Lower leg skin (tissue), 4 donors: ENCODE measurements around the gene TEAD3. TPM values are rescaled to one million over a fixed set of nuclear protein-coding genes. Genes with fewer than 3 reads are reported as not detected.

Experiments
- DNase-seq, 2 donors: peaks; one replicate each; pipeline ENCODE4 v3.0.0-alpha.2; 2019; ENCODE audit warnings: low spot score in 2 of 2
- H3K4me3 ChIP-seq: fragments of 200-600 bp; sonication (generic); 2 replicates; pipeline ENCODE4 v1.5.1; 2017; ENCODE audit warnings: mild to moderate bottlenecking, low read depth; ENCODE audit not compliant: poor library complexity, severe bottlenecking
- POLR2A ChIP-seq, 2 donors: fragments of 450-650 bp; IDR thresholded peaks; one replicate each; pipeline ENCODE4 v1.6.1; 2016 to 2017; ENCODE audit warnings: antibody characterized with exemption in 2 of 2, mild to moderate bottlenecking in 1 of 2, moderate library complexity in 1 of 2
- WGBS, 2 donors: methylation state at CpG; one replicate each; pipeline ENCODE4 v1.1.5; 2018; 5-methylcytosine and 5-hydroxymethylcytosine counted together
- intact Hi-C: fragments of 100-400 bp; cut with DNase I; formaldehyde crosslinking; loops from one replicate; pipeline ENCODE4 v1.15.0; 2023; ENCODE audit warnings: low total_unique reads
- total RNA-seq, 4 donors: library from RNA; depleted of rRNA; stranded (reverse); fragments of >200 nt; gene quantifications; one replicate each; pipeline ENCODE4 v1.1.0, GENCODE V29; 2016
- TF ChIP-seq, protein P1 (sequence below), 3 donors: fragments of 450-650 bp; IDR thresholded peaks; one replicate each; pipeline ENCODE4 v1.5.1; 2016; ENCODE audit warnings: antibody characterized with exemption in 3 of 3, mild to moderate bottlenecking in 3 of 3, moderate library complexity in 2 of 3

TEAD3 gene
- total RNA-seq, 4 donors from 2014 or later: 51.3 to 73.2 (median 56.8) TPM

DNA sequence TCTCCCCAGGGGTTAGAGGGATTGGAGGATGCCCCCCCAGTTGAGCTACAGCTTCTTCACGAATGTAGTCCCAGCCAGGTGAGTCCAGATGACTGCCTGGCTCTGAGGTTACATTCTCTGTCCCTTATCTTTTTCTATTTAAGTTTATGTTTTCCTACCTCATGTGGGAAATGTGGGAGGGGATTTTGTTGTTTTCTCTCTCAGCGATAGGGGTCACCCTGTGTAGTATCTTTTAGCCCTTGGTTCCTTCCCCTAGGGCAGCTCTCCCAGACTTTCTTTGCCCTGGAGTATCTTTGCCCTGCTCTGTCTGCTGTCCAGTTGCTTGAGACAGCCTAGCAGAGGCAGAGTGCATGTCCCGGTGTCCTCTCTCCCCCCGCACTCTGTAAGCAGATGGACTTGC lies 39.0 kb downstream of the TEAD3 start:
- WGBS, 2 donors: 81 to 89% methylated on average over 4 of the region's 4 CpGs
- intact Hi-C loops: no loop called here

DNA sequence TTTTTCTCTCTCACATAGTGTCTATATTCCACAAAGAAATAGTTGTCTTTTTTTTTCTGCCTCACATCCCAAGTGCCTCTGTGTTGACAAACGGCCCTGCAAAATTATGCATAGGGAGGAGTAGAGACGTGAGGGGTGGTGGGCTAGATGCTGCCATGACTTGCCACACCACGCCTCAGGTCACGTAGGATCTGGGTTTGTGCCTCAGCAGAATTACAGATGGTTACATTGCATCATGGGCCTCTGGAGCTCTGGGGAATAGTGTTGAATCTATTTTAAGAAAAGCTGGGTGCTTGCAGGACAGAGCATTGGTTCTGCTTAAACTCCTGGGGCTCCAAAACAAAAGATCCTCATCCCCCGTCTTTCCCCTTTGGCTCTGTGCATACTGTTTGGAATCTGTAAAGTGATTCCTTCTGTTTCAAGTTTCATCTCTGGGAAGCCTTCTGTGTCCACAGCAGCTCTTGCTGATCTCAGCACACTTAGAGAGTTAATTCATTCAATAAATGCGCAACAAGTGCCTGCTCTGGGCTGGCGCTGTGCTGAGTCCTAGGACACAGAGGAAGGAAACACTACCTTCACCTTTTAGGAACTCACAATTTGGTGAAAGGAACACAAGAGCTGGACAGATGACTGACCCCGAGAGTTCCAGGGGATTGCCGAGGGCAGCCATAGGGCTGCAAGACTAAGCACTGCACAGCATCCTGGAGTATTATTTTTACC lies 42.3 kb downstream of the TEAD3 start:
- no peak overlapping the region for H3K4me3 ChIP-seq
- no peak for DNase-seq
- TF ChIP-seq POLR2A (IDR thresholded peaks at IDR 0.05): no peak
- TF ChIP-seq, protein P1, sequence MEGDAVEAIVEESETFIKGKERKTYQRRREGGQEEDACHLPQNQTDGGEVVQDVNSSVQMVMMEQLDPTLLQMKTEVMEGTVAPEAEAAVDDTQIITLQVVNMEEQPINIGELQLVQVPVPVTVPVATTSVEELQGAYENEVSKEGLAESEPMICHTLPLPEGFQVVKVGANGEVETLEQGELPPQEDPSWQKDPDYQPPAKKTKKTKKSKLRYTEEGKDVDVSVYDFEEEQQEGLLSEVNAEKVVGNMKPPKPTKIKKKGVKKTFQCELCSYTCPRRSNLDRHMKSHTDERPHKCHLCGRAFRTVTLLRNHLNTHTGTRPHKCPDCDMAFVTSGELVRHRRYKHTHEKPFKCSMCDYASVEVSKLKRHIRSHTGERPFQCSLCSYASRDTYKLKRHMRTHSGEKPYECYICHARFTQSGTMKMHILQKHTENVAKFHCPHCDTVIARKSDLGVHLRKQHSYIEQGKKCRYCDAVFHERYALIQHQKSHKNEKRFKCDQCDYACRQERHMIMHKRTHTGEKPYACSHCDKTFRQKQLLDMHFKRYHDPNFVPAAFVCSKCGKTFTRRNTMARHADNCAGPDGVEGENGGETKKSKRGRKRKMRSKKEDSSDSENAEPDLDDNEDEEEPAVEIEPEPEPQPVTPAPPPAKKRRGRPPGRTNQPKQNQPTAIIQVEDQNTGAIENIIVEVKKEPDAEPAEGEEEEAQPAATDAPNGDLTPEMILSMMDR (IDR thresholded peaks at IDR 0.05): no peak
- 51 to 58% methylated on average over 9 of the region's 9 CpGs for WGBS, 2 donors
- intact Hi-C loops: no loop called here

More for the DNA sequence above, 39.0 kb downstream of the TEAD3 start:
- TF ChIP-seq POLR2A (IDR thresholded peaks at IDR 0.05): no peak
- TF ChIP-seq, protein P1 (IDR thresholded peaks at IDR 0.05): no peak
- DNase-seq: no peak
- H3K4me3 ChIP-seq: no peak overlapping the region

DNA sequence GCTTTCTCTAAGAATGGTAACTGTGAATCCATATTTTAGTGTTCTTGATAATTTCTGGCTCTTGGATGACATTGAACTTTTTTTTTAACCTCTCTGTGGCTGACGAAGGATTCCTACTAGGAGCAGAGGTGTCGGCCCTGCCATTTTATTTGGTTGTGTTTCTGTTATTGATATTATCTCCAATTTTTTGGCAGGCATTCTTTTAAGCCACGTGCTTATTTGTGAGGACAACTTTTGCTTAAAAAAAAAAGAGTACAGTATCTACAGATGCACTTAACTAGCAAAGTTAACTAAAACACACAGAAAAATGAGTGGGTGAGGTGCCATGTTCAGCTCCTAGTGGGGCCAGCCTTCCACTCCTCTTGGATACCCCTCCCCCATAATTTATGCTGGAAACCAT lies 43.6 kb downstream of the TEAD3 start:
- no peak for TF ChIP-seq POLR2A (IDR thresholded peaks at IDR 0.05)
- TF ChIP-seq, protein P1 (IDR thresholded peaks at IDR 0.05): no peak
- 9 to 13% methylated on average over 3 of the region's 3 CpGs for WGBS, 2 donors
- no peak for DNase-seq
- no peak overlapping the region for H3K4me3 ChIP-seq
- intact Hi-C loops: loop anchor here (2.0 kb wide), 1 partner anchor 112 kb away; no protein-coding TSS in a partner anchor

DNA sequence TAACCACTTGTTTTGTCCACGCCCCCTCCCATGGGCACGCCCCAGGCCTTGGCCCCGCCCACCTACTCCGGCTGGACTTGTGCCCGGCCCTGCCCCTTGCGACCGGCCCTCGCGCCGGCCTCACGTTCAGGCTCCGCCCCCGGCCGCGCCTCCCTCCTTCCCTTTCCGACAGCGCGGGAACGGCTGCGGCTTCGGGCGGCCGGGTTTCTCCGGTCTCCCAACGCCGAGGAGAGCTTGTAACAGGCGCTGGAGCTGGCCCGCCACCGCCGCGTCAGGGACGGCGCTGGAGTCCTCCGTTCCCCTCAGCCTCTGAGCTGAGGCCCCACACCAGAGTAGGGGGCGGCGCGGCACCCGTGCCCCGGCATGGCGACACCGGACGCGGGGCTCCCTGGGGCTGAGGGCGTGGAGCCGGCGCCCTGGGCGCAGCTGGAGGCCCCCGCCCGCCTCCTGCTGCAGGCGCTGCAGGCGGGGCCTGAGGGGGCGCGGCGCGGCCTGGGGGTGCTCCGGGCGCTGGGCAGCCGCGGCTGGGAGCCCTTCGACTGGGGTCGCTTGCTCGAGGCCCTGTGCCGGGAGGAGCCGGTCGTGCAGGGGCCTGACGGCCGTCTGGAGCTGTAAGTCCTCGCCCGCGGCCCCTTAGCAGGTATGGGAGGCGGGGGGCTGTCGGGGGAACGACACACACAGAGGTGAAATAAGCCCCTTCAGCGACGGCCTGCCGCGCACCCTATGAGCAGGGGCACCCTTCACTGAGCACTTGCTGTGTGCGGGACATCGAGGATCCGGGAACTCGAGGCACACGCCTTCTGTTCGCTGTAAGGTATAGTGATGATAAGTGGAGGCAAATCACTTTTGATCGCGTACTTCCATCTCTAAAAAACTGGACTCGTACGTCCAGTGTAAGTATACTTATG lies 44.4 kb downstream of the TEAD3 start, which contains the start of gene FANCE:
TSS of gene FANCE (plus strand) at position 156 of the 908 bp plus-strand sequence. CDS start at position 364, 208 bp downstream.
- peak within 1 kb of the TSS; percentile 56 for H3K4me3 ChIP-seq
- 1% methylated on average over 37 to 49 of the region's 87 CpGs for WGBS, 2 donors
- intact Hi-C loops: loop anchor here (2.0 kb wide), 1 partner anchor 112 kb away; no protein-coding TSS in a partner anchor
- TF ChIP-seq POLR2A (IDR thresholded peaks at IDR 0.05): no peak
- TF ChIP-seq, protein P1 (IDR thresholded peaks at IDR 0.05): no peak
- DNase-seq: peak; percentile 94 to 100

DNA sequence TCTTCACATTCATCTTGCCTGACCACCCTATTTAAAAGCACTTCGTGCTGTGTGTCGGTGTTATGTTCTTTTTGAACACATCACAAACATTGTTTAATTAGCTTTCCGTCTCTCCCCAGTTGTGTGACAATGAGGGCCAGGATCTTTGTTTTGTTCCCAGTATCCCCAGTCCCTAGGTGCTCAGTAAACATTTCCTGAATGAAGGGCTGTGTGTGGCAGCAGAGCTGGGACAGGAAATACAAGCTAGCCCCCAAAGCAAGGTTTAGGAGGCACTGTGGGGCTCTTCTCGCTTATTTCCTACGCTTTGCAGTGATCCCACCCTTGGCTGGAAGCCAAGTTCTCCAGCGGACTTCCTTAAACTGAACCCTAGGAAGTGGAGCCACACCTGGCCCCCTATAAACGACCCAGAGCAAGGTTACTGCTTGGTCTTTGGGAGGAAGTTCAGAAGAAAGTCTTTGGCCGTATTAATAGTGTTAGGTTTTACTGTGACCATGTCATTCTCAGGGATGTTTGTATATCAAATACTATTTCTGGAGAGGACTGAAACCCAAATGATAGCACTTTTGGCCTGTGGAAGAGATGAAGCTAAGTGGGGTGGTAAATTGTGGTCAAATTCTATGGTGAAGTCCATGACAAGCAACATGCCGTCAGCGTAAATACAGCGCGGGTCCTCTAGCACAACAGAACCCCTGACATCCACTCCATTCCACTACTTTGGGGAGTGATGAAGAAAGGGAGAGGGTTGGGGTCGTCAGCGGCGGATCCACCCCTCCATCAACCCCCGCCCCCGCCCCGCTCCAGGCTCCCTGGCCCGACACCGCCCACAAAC lies 45.3 kb downstream of the TEAD3 start:
- WGBS, 2 donors: 16 to 17% methylated on average over 18 to 20 of the region's 20 CpGs

More for the DNA sequence above, 45.3 kb downstream of the TEAD3 start:
- intact Hi-C loops: loop anchor here (2.0 kb wide), 1 partner anchor 111 kb away; no protein-coding TSS in a partner anchor
- TF ChIP-seq, protein P1 (IDR thresholded peaks at IDR 0.05): no peak
- no peak for TF ChIP-seq POLR2A (IDR thresholded peaks at IDR 0.05)
- H3K4me3 ChIP-seq: no peak overlapping the region
- DNase-seq: no peak
